ENCODE data around the gene UBR4.
A peak's percentile ranks its signal among the peaks of the same experiment; 100 is the strongest.
"Not testable (repeated sequence)": the region's sequence is repeated elsewhere in the genome, so short reads cannot be mapped to it uniquely, and the experiment has no call there.

The UBR4 gene

GRCh38 chr1:19186001-19186400 is 24.1 kb downstream of the UBR4 start:
- DNase-seq (ENCODE audit: extremely low read depth, low read depth), result no peak
- TF ChIP-seq CTCF (IDR thresholded peaks at IDR 0.05; ENCODE audit: low read depth, low read length), result no peak

- no peak for DNase-seq (ENCODE audit: extremely low read depth, low read depth)
- TF ChIP-seq CTCF (IDR thresholded peaks at IDR 0.05; ENCODE audit: low read depth, low read length), result no peak
Measured at GRCh38 chr1:19182223-19182622, 27.8 kb downstream of the UBR4 start.

GRCh38 chr1:19180265-19180657 is 29.8 kb downstream of the UBR4 start:
- not testable (repeated sequence) for DNase-seq (ENCODE audit: extremely low read depth, low read depth)

- TF ChIP-seq CTCF (IDR thresholded peaks at IDR 0.05; ENCODE audit: low read depth, low read length), result peak; percentile 31
- DNase-seq (ENCODE audit: extremely low read depth, low read depth), result no peak
Measured at GRCh38 chr1:19179597-19180264, 30.3 kb downstream of the UBR4 start.

GRCh38 chr1:19178734-19179398 is 31.2 kb downstream of the UBR4 start:
- no peak for DNase-seq (ENCODE audit: extremely low read depth, low read depth)
- no peak for TF ChIP-seq CTCF (IDR thresholded peaks at IDR 0.05; ENCODE audit: low read depth, low read length)

- TF ChIP-seq CTCF (IDR thresholded peaks at IDR 0.05; ENCODE audit: low read depth, low read length), result no peak
- DNase-seq (ENCODE audit: extremely low read depth, low read depth), result no peak
Measured at GRCh38 chr1:19177811-19178210, 32.3 kb downstream of the UBR4 start.

- TF ChIP-seq CTCF (IDR thresholded peaks at IDR 0.05; ENCODE audit: low read depth, low read length), result no peak
- no peak for DNase-seq (ENCODE audit: extremely low read depth, low read depth)
Measured at GRCh38 chr1:19169642-19170041, 40.4 kb downstream of the UBR4 start.

- no peak for TF ChIP-seq CTCF (IDR thresholded peaks at IDR 0.05; ENCODE audit: low read depth, low read length)
- DNase-seq (ENCODE audit: extremely low read depth, low read depth), result no peak
Measured at GRCh38 chr1:19167140-19167539, 42.9 kb downstream of the UBR4 start.

Measured in AG09319 (cell line).